Chondrocyte (in vitro differentiated cells): ENCODE results near the gene TMEM50A. TPM values are rescaled to one million over a fixed set of nuclear protein-coding genes. Genes with fewer than 3 reads are reported as not detected.
"Not testable (repeated sequence)": the region's sequence is repeated elsewhere in the genome, so short reads cannot be mapped to it uniquely, and the experiment has no call there.

ENCODE experiments used
- DNase-seq: peaks from one replicate; pipeline ENCODE4 v3.0.0; 2021; ENCODE audit warnings: mixed read lengths, low spot score
- H3K27ac Mint-ChIP-seq: one replicate; pipeline ENCODE4 v1.8.0; 2021; ENCODE audit warnings: mild to moderate bottlenecking, moderate library complexity, mixed read lengths; ENCODE audit not compliant: unreplicated experiment
- H3K27me3 Mint-ChIP-seq: 2 replicates; pipeline ENCODE4 v1.8.0; 2021; ENCODE audit warnings: low read depth, mixed read lengths
- H3K36me3 Mint-ChIP-seq: 2 replicates; pipeline ENCODE4 v1.8.0; 2021; ENCODE audit warnings: low read depth, mixed read lengths
- H3K4me1 Mint-ChIP-seq: 2 replicates; pipeline ENCODE4 v1.8.0; 2021; ENCODE audit warnings: low read depth, mild to moderate bottlenecking, mixed read lengths
- H3K4me3 Mint-ChIP-seq: one replicate; pipeline ENCODE4 v1.8.0; 2021; ENCODE audit warnings: mild to moderate bottlenecking, moderate library complexity, mixed read lengths; ENCODE audit not compliant: unreplicated experiment
- H3K9me3 Mint-ChIP-seq: 2 replicates; pipeline ENCODE4 v1.8.0; 2021; ENCODE audit warnings: low read depth, mixed read lengths
- total RNA-seq: library from RNA; stranded (reverse); gene quantifications from 3 replicates; pipeline ENCODE4 v1.2.1, GENCODE V29; 2021
- TF ChIP-seq, protein P1 (sequence below): fragments of 200-600 bp; sonication (generic); IDR thresholded peaks from 2 replicates; pipeline ENCODE4 v1.5.0; 2021; ENCODE audit warnings: antibody characterized with exemption, mild to moderate bottlenecking, moderate library complexity

The TMEM50A gene
- total RNA-seq, 1 donor from 2014 or later = 138 TPM

- TF ChIP-seq, protein P1, sequence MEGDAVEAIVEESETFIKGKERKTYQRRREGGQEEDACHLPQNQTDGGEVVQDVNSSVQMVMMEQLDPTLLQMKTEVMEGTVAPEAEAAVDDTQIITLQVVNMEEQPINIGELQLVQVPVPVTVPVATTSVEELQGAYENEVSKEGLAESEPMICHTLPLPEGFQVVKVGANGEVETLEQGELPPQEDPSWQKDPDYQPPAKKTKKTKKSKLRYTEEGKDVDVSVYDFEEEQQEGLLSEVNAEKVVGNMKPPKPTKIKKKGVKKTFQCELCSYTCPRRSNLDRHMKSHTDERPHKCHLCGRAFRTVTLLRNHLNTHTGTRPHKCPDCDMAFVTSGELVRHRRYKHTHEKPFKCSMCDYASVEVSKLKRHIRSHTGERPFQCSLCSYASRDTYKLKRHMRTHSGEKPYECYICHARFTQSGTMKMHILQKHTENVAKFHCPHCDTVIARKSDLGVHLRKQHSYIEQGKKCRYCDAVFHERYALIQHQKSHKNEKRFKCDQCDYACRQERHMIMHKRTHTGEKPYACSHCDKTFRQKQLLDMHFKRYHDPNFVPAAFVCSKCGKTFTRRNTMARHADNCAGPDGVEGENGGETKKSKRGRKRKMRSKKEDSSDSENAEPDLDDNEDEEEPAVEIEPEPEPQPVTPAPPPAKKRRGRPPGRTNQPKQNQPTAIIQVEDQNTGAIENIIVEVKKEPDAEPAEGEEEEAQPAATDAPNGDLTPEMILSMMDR = no peak
- Mint-ChIP-seq H3K27ac (no peak overlapping the region), H3K4me3 (no peak overlapping the region), H3K9me3 (peaks cover 2% of the 10 kb centered on the region), H3K4me1 (peaks cover 13% of the 10 kb centered on the region), H3K36me3 (peaks cover 40% of the 10 kb centered on the region), H3K27me3 (no peaks in the 10 kb centered on the region)
- no peak for DNase-seq
These were observed 18.7 kb downstream of the TMEM50A start for GRCh38 chr1:25356848-25357247.

- Mint-ChIP-seq H3K4me1 (peaks cover 15% of the 10 kb centered on the region), H3K36me3 (peaks cover 35% of the 10 kb centered on the region), H3K4me3 (no peak overlapping the region), H3K9me3 (peaks cover 2% of the 10 kb centered on the region), H3K27me3 (no peaks in the 10 kb centered on the region), H3K27ac (peak overlapping the region; percentile 83)
- no peak for DNase-seq
- TF ChIP-seq, protein P1 = no peak
These were observed 22.8 kb downstream of the TMEM50A start for GRCh38 chr1:25360596-25361581.

DNA sequence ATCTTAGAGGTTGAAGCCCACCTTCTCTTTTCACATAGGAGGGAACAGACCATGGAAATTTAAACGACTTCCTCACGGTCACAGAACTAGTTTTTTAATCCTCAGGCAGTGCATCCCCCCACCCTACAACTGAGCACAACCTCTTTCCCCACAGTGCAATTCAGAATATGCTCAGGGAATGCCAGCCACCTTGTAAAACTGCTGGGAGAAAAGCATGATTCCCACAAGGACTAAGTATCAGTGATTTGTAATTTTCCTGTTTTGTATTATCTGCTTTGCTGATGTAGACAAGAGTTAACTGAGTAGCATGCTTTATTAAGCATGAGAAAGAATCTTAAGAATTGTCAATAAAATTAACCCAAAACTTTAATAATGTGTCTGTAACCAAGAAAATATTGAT is 23.8 kb downstream of the TMEM50A start:
- TF ChIP-seq, protein P1 = no peak
- Mint-ChIP-seq H3K36me3 (peaks cover 30% of the 10 kb centered on the region), H3K27ac (no peak overlapping the region), H3K9me3 (peaks cover 2% of the 10 kb centered on the region), H3K27me3 (no peaks in the 10 kb centered on the region), H3K4me3 (no peak overlapping the region), H3K4me1 (peaks cover 15% of the 10 kb centered on the region)
- no peak for DNase-seq

GRCh38 chr1:25362634-25363559 is 24.8 kb downstream of the TMEM50A start:
- not testable (repeated sequence) for H3K9me3 Mint-ChIP-seq, DNase-seq, H3K4me3 Mint-ChIP-seq, H3K27ac Mint-ChIP-seq, H3K27me3 Mint-ChIP-seq
- Mint-ChIP-seq H3K4me1 (peaks cover 15% of the 10 kb centered on the region), H3K36me3 (peaks cover 27% of the 10 kb centered on the region)

DNA sequence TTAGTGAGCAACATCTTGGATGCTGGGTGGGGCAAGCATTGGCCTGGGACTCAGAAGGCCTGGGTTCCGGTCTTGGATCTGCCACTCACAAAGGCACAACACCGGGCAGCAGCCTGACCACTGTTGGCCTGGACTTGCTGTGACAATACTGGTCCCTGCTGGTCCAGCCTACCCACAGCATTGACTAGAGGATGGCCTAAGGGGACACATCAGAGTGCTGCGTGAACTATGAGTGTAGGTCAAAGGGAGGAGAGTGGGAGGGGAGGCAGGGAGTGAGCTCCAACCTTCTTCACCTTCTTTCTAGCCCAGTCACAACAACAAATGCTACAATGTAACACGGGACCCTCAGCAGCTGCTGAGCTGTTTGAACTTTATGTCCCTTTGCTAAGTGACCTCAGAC is 31.1 kb downstream of the TMEM50A start:
- Mint-ChIP-seq H3K9me3 (no peaks in the 10 kb centered on the region), H3K4me1 (peaks cover 10% of the 10 kb centered on the region), H3K36me3 (no peaks in the 10 kb centered on the region), H3K4me3 (no peak overlapping the region), H3K27ac (no peak overlapping the region), H3K27me3 (no peaks in the 10 kb centered on the region)
- TF ChIP-seq, protein P1 = no peak
- no peak for DNase-seq

DNA sequence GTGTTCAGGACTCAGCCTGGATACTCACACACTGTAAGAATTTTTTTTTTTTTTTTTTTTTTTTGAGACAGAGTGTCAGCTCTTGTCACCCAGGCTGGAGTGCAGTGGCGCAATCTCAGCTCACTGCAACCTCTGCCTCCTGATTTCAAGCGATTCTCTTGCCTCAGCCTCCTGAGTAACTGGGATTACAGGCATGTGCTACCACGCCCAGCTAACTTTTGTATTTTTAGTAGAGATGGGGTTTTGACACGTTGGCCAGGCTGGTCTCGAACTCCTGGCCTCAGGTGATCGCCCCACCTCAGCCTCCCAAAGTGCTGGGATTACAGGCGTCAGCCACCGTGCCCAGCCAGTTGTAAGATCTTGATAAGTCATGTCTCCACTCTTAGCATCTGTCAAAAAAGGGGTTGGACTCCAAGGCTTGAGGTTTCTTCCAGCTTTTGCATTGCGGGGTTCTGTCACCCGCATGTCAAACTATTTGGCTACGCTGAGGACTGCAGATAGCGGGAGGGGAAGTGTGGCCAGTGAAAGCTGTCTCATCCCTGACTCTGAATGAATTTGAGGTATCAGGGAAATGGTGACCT is 31.6 kb downstream of the TMEM50A start:
- H3K9me3 Mint-ChIP-seq, H3K4me3 Mint-ChIP-seq, DNase-seq, H3K36me3 Mint-ChIP-seq, H3K27ac Mint-ChIP-seq, H3K27me3 Mint-ChIP-seq: not testable (repeated sequence)
- H3K4me1 Mint-ChIP-seq = peaks cover 10% of the 10 kb centered on the region

DNA sequence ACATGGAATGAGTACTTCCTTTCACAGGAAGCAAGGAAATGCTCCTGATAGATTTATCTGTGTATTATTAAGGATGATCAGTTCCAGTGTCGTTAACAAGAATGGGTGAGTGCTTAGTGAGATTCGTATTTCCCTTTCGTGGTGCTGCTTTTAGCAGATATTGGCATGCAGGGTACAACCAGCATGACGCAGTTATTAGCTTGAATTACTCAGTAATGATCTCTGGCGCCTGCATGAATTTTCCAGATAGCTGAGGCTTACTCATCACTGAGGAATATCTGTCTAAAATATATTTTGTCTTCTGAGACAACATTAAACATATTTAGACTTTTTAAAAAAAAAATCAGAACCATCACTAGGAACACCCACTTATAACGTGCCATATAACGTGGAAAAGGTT is 33.6 kb downstream of the TMEM50A start:
- Mint-ChIP-seq H3K27ac (peak overlapping the region; percentile 54), H3K4me1 (peaks cover 10% of the 10 kb centered on the region), H3K4me3 (peak overlapping the region; percentile 22)
- not testable (repeated sequence) for H3K27me3 Mint-ChIP-seq, H3K9me3 Mint-ChIP-seq, DNase-seq, H3K36me3 Mint-ChIP-seq

- H3K4me3 Mint-ChIP-seq, DNase-seq, H3K4me1 Mint-ChIP-seq, H3K9me3 Mint-ChIP-seq, H3K36me3 Mint-ChIP-seq, H3K27ac Mint-ChIP-seq, H3K27me3 Mint-ChIP-seq: not testable (repeated sequence)
These were observed 40.2 kb downstream of the TMEM50A start for GRCh38 chr1:25378367-25378766.
